ENCODE data around the gene TBC1D10B. TPM values are rescaled to one million over a fixed set of nuclear protein-coding genes. Genes with fewer than 3 reads are reported as not detected.

The TBC1D10B gene
- total and polyA plus RNA-seq, 9 of the 15 experiments (the other 6 are each of a cell fraction or from before 2014, with no cell fraction given) = 2.2 to 55.4 (median 17.5) TPM

- TF ChIP-seq POLR2AphosphoS5 (IDR thresholded peaks at IDR 0.05; ENCODE audit: control insufficient read depth, insufficient read depth, low read depth, low read length) = peak; percentile 17; the same call in 1 of the 2 replicates
- TF ChIP-seq, protein P1, sequence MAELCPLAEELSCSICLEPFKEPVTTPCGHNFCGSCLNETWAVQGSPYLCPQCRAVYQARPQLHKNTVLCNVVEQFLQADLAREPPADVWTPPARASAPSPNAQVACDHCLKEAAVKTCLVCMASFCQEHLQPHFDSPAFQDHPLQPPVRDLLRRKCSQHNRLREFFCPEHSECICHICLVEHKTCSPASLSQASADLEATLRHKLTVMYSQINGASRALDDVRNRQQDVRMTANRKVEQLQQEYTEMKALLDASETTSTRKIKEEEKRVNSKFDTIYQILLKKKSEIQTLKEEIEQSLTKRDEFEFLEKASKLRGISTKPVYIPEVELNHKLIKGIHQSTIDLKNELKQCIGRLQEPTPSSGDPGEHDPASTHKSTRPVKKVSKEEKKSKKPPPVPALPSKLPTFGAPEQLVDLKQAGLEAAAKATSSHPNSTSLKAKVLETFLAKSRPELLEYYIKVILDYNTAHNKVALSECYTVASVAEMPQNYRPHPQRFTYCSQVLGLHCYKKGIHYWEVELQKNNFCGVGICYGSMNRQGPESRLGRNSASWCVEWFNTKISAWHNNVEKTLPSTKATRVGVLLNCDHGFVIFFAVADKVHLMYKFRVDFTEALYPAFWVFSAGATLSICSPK (IDR thresholded peaks at IDR 0.05; ENCODE audit: borderline replicate concordance) = no peak
- TF ChIP-seq ZNF175 (CRISPR knock-in tag; IDR thresholded peaks at IDR 0.05; ENCODE audit: low read depth) = peak; percentile 78
- no peak for TF ChIP-seq ZNF76 (CRISPR knock-in tag; IDR thresholded peaks at IDR 0.05; ENCODE audit: borderline replicate concordance)
- TF ChIP-seq SIX5 (IDR thresholded peaks at IDR 0.05; ENCODE audit: borderline replicate concordance in 1 of 2, insufficient read depth in 1 of 2, low read depth in 1 of 2, low read length in 2 of 2) = no peak
- TF ChIP-seq, protein P2, sequence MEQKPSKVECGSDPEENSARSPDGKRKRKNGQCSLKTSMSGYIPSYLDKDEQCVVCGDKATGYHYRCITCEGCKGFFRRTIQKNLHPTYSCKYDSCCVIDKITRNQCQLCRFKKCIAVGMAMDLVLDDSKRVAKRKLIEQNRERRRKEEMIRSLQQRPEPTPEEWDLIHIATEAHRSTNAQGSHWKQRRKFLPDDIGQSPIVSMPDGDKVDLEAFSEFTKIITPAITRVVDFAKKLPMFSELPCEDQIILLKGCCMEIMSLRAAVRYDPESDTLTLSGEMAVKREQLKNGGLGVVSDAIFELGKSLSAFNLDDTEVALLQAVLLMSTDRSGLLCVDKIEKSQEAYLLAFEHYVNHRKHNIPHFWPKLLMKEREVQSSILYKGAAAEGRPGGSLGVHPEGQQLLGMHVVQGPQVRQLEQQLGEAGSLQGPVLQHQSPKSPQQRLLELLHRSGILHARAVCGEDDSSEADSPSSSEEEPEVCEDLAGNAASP (IDR thresholded peaks at IDR 0.05) = no peak
- peak; percentile 21; the same call in 1 of the 2 replicates for TF ChIP-seq ZKSCAN1 (IDR thresholded peaks at IDR 0.05; ENCODE audit: low read depth, low read length)
- no peak for TF ChIP-seq TAF9B (IDR thresholded peaks at IDR 0.05; ENCODE audit: partially characterized antibody)
- no peak for TF ChIP-seq CEBPB (tag; IDR thresholded peaks at IDR 0.05)
- TF ChIP-seq SMC3 (conservative IDR thresholded peaks at IDR 0.05; ENCODE audit: insufficient read depth, low read depth, low read length) = no peak
- TF ChIP-seq ZC3H4 (CRISPR knock-in tag; IDR thresholded peaks at IDR 0.05; ENCODE audit: borderline replicate concordance) = no peak
- no peak for TF ChIP-seq ZSCAN29 (IDR thresholded peaks at IDR 0.05)
- TF ChIP-seq THRAP3 (IDR thresholded peaks at IDR 0.05; ENCODE audit: borderline replicate concordance) = 0 out of 2 replicates have a peak, but pooled peaks have one; percentile 3
- TF ChIP-seq ESRRB (CRISPR knock-in tag; IDR thresholded peaks at IDR 0.05; ENCODE audit: borderline replicate concordance) = no peak
- TF ChIP-seq DMBX1 (CRISPR knock-in tag; IDR thresholded peaks at IDR 0.05; ENCODE audit: borderline replicate concordance) = no peak
- TF ChIP-seq ARHGAP35 (IDR thresholded peaks at IDR 0.05; ENCODE audit: partially characterized antibody) = no peak
- TF ChIP-seq ZNF780A (CRISPR knock-in tag; IDR thresholded peaks at IDR 0.05) = no peak
- TF ChIP-seq TEAD1 (CRISPR knock-in tag; IDR thresholded peaks at IDR 0.05) = peak in 1 of 2 experiments; percentile 59; a peak in 1 of 4 replicates
- peak in 1 of 2 experiments; percentile 52; a peak in 1 of 4 replicates for TF ChIP-seq ARNT (IDR thresholded peaks at IDR 0.05)
- no peak for TF ChIP-seq CHD4 (IDR thresholded peaks at IDR 0.05; ENCODE audit: insufficient read depth, insufficient replicate concordance, low read depth, low read length, poor library complexity, severe bottlenecking)
- TF ChIP-seq ZC3H11A (IDR thresholded peaks at IDR 0.05; ENCODE audit: low read depth, low read length) = no peak
- 0 out of 2 replicates have a peak, but pooled peaks have one; percentile 61 for TF ChIP-seq SUPT5H (IDR thresholded peaks at IDR 0.05)
- TF ChIP-seq SAFB (IDR thresholded peaks at IDR 0.05; ENCODE audit: borderline replicate concordance, low read depth, low read length) = no peak
Measured at GRCh38 chr16:30377050-30377811, 6.9 kb upstream of the TBC1D10B start (continued).

All from K562 (cell line).